HG03066 (cell line): Measurements from ENCODE around the gene SSR2.

Experiments used
- ATAC-seq: cut with Tn5 transposase; IDR thresholded peaks from one replicate; pipeline ENCODE4 v1.9.1; 2021; ENCODE audit warnings: low read depth; ENCODE audit not compliant: unreplicated experiment

SSR2 gene

GRCh38 chr1:155975375-155976061, 45.2 kb downstream of the SSR2 start:
- no peak for ATAC-seq

GRCh38 chr1:155974208-155975115, 46.3 kb downstream of the SSR2 start:
- no peak for ATAC-seq

GRCh38 chr1:155973723-155974122, 47.0 kb downstream of the SSR2 start:
- no peak for ATAC-seq

- no peak for ATAC-seq
Measured at GRCh38 chr1:155971910-155972809, 48.6 kb downstream of the SSR2 start.

GRCh38 chr1:155970531-155971167, 50.1 kb downstream of the SSR2 start:
- peak; percentile 68 for ATAC-seq

GRCh38 chr1:155969377-155969791, 51.4 kb downstream of the SSR2 start:
- ATAC-seq: no peak

- no peak for ATAC-seq
Measured at GRCh38 chr1:155968670-155969069, 52.1 kb downstream of the SSR2 start.

GRCh38 chr1:155968051-155968400, 52.7 kb downstream of the SSR2 start:
- no peak for ATAC-seq

- ATAC-seq: no peak
Measured at GRCh38 chr1:155967341-155968050, 53.3 kb downstream of the SSR2 start.

- ATAC-seq: no peak
Measured at GRCh38 chr1:155966750-155967149, 54.0 kb downstream of the SSR2 start.

- ATAC-seq: no peak
Measured at GRCh38 chr1:155966135-155966534, 54.6 kb downstream of the SSR2 start.

- no peak for ATAC-seq
Measured at GRCh38 chr1:155964193-155964592, 56.6 kb downstream of the SSR2 start.

- no peak for ATAC-seq
Measured at GRCh38 chr1:155962599-155963211, 58.0 kb downstream of the SSR2 start.

- no peak for ATAC-seq
Measured at GRCh38 chr1:155961937-155962336, 58.8 kb downstream of the SSR2 start.

GRCh38 chr1:155960081-155960745, 60.5 kb downstream of the SSR2 start:
- ATAC-seq: no peak
